Fibroblast of skin of back (primary cell): ENCODE data around the gene NODAL. TPM values are rescaled to one million over a fixed set of nuclear protein-coding genes. Genes with fewer than 3 reads are reported as not detected.
"Not testable (repeated sequence)": the region's sequence is repeated elsewhere in the genome, so short reads cannot be mapped to it uniquely, and the experiment has no call there.

Experiments
- DNase-seq: peaks from one replicate; pipeline ENCODE4 v3.0.0-alpha.2; 2013
- polyA plus RNA-seq, 2 experiments: library from polyadenylated mRNA; unstranded; fragments of 120-200 nt; gene quantifications; one replicate each; pipeline ENCODE4 v1.2.1, GENCODE V29; 2013; ENCODE audit not compliant: insufficient read length in 2 of 2

The NODAL gene
- 0.07 TPM for polyA plus RNA-seq (2013, experiment 1 of 2; ENCODE audit: insufficient read length)
- polyA plus RNA-seq (2013, experiment 2 of 2; ENCODE audit: insufficient read length) = not detected

GRCh38 chr10:70441161-70441894, at the start of gene NODAL:
Gene NODAL (minus strand): TSS chr10:70441681. CDS start chr10:70441667, 14 bp downstream.
- no peak for DNase-seq

- DNase-seq = no peak
These were observed 48.7 kb upstream of the NODAL start for GRCh38 chr10:70490142-70490541.

- DNase-seq = no peak
These were observed 46.3 kb upstream of the NODAL start for GRCh38 chr10:70487824-70488223.

- DNase-seq = not testable (repeated sequence)
These were observed 42.4 kb upstream of the NODAL start for GRCh38 chr10:70483872-70484271.

GRCh38 chr10:70482982-70483760, 41.7 kb upstream of the NODAL start:
- DNase-seq = no peak

GRCh38 chr10:70481831-70482530, 40.5 kb upstream of the NODAL start:
- no peak for DNase-seq

GRCh38 chr10:70481105-70481504, 39.6 kb upstream of the NODAL start:
- DNase-seq = no peak

GRCh38 chr10:70480239-70480861, 38.9 kb upstream of the NODAL start:
- no peak for DNase-seq

GRCh38 chr10:70479626-70480238, 38.3 kb upstream of the NODAL start:
- DNase-seq = no peak

GRCh38 chr10:70479165-70479581, 37.7 kb upstream of the NODAL start:
- no peak for DNase-seq

GRCh38 chr10:70478191-70479164, 37.0 kb upstream of the NODAL start, which contains the start of gene PALD1:
Gene PALD1 (plus strand): TSS chr10:70478767. CDS start chr10:70525952, 47,185 bp downstream.
- peak; percentile 68 for DNase-seq

GRCh38 chr10:70477661-70478162, 36.2 kb upstream of the NODAL start:
- DNase-seq = no peak

GRCh38 chr10:70476249-70477035, 35.0 kb upstream of the NODAL start:
- DNase-seq = no peak

GRCh38 chr10:70475661-70476060, 34.2 kb upstream of the NODAL start:
- DNase-seq = no peak

- DNase-seq = no peak
These were observed 33.3 kb upstream of the NODAL start for GRCh38 chr10:70474780-70475179.

- DNase-seq = no peak
These were observed 31.4 kb upstream of the NODAL start for GRCh38 chr10:70472799-70473454.

GRCh38 chr10:70466951-70467350, 25.5 kb upstream of the NODAL start:
- no peak for DNase-seq

GRCh38 chr10:70465832-70466231, 24.4 kb upstream of the NODAL start:
- no peak for DNase-seq

- DNase-seq = no peak
These were observed 23.8 kb upstream of the NODAL start for GRCh38 chr10:70465278-70465677.
